ENCODE measurements around the gene SMAD3. TPM values are rescaled to one million over a fixed set of nuclear protein-coding genes. Genes with fewer than 3 reads are reported as not detected.

SMAD3 gene
- total RNA-seq, 1 experiment from 2014 or later = 89.2 TPM

DNA sequence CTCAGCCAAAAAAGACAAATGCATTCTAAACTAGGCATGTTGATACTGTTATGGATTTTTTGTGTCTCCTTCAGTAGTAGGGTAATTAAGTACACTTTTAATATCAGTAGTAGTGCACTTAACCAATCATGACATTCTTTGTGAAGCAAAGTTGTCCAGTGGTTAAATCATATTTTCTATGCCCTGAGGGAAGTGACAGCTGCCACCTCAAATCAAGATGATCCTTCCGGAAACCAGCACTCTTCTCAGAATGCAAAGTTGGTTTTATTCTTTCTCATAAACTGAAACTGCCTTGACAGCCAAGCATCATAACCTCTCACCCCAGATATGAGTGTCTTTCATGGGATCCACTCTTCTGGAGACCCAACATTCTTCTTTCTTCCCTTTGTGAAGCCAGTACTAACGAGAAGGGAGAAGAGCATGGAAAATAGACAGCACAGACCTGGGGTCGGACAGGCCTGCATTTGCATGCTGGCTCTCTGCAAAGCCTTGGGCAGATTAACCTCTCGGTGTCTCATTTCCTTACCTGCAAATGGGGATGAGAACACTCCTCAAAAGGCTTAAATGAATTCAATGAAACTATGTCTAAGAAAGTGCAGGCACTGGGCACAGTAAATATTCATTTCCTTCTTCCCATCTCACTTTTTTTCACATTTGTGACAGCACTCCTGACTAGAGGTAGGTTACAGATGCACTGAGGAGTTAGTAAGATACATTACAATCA is 175.9 kb downstream of the SMAD3 start:
- RAD21 ChIA-PET (ENCODE audit: low non-redundant PET in 1 of 2, low total read pairs in 2 of 2, uncharacterized antibody in 2 of 2, unreplicated experiment in 2 of 2) = interaction anchor here in 1 of 2 experiments (1.3 kb wide), 1 partner anchor 63 kb away, joined by 4 read pairs; no protein-coding TSS in a partner anchor
- Histone ChIP-seq H3K9me2 (ENCODE audit: insufficient read depth) (no peaks in the 10 kb centered on the region), H3K27ac (ENCODE audit: low read depth, low read length) (no peak overlapping the region), H3K79me2 (ENCODE audit: insufficient read depth, low read length) (peaks cover 92% of the 10 kb centered on the region), H4K20me1 (ENCODE audit: insufficient read depth) (peaks cover 10% of the 10 kb centered on the region; the same call in 1 of the 2 replicates), H3K4me3 (replicated peaks in 1 of 2; ENCODE audit: low read depth in 1 of 2, low read length in 2 of 2) (no peak overlapping the region), H3K4me1 (ENCODE audit: control insufficient read depth in 1 of 2, insufficient read depth in 2 of 2, low read length in 2 of 2) (peaks cover 3 to 10% of the 10 kb centered on the region in 2 experiments; a peak in 3 of 4 replicates), H3K9ac (ENCODE audit: low read length) (no peak overlapping the region), H3K27me3 (ENCODE audit: insufficient read depth, low read length) (no peaks in the 10 kb centered on the region), H2AFZ (ENCODE audit: low read depth, low read length, poor library complexity, severe bottlenecking) (no peak overlapping the region), H3K36me3 (ENCODE audit: control insufficient read depth in 1 of 2, insufficient read depth in 2 of 2, low read length in 2 of 2) (no peaks in the 10 kb centered on the region), H3K9me3 (ENCODE audit: control insufficient read depth in 1 of 2, insufficient read depth in 1 of 2, low read depth in 1 of 2, low read length in 2 of 2) (no peaks in the 10 kb centered on the region), H3K4me2 (ENCODE audit: low read length) (no peak overlapping the region)
- POLR2A ChIA-PET = no interaction called here
- no peak for DNase-seq (ENCODE audit: low read depth, low spot score)
- intact Hi-C loops (cut with micrococcal nuclease) = loop anchor here (10.0 kb wide), 1 partner anchor 594 kb away; no protein-coding TSS in a partner anchor
- no peak for TF ChIP-seq POLR2A (IDR thresholded peaks at IDR 0.05; ENCODE audit: borderline replicate concordance, extremely low read depth, insufficient read depth, insufficient read length)
- no peak for TF ChIP-seq JUND (IDR thresholded peaks at IDR 0.05)
- TF ChIP-seq SRF (IDR thresholded peaks at IDR 0.05; ENCODE audit: low read depth) = no peak
- TF ChIP-seq, protein P1, sequence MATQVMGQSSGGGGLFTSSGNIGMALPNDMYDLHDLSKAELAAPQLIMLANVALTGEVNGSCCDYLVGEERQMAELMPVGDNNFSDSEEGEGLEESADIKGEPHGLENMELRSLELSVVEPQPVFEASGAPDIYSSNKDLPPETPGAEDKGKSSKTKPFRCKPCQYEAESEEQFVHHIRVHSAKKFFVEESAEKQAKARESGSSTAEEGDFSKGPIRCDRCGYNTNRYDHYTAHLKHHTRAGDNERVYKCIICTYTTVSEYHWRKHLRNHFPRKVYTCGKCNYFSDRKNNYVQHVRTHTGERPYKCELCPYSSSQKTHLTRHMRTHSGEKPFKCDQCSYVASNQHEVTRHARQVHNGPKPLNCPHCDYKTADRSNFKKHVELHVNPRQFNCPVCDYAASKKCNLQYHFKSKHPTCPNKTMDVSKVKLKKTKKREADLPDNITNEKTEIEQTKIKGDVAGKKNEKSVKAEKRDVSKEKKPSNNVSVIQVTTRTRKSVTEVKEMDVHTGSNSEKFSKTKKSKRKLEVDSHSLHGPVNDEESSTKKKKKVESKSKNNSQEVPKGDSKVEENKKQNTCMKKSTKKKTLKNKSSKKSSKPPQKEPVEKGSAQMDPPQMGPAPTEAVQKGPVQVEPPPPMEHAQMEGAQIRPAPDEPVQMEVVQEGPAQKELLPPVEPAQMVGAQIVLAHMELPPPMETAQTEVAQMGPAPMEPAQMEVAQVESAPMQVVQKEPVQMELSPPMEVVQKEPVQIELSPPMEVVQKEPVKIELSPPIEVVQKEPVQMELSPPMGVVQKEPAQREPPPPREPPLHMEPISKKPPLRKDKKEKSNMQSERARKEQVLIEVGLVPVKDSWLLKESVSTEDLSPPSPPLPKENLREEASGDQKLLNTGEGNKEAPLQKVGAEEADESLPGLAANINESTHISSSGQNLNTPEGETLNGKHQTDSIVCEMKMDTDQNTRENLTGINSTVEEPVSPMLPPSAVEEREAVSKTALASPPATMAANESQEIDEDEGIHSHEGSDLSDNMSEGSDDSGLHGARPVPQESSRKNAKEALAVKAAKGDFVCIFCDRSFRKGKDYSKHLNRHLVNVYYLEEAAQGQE (IDR thresholded peaks at IDR 0.05; ENCODE audit: low read depth) = no peak
- no peak for TF ChIP-seq ZNF274 (IDR thresholded peaks at IDR 0.05; ENCODE audit: low read depth, low read length)
- no peak for TF ChIP-seq TCF7L2 (IDR thresholded peaks at IDR 0.05; ENCODE audit: borderline replicate concordance, extremely low read depth, insufficient read depth, insufficient read length)
- TF ChIP-seq EZH2 (IDR thresholded peaks at IDR 0.05) = no peak
- no peak for TF ChIP-seq CBX3 (IDR thresholded peaks at IDR 0.05; ENCODE audit: low read depth)
- no peak for TF ChIP-seq FOSL1 (IDR thresholded peaks at IDR 0.05; ENCODE audit: low read depth)
- no peak for TF ChIP-seq EZH2phosphoT487 (IDR thresholded peaks at IDR 0.05; ENCODE audit: borderline replicate concordance)
- TF ChIP-seq SIN3A (IDR thresholded peaks at IDR 0.05; ENCODE audit: low read depth) = no peak
- TF ChIP-seq, protein P2, sequence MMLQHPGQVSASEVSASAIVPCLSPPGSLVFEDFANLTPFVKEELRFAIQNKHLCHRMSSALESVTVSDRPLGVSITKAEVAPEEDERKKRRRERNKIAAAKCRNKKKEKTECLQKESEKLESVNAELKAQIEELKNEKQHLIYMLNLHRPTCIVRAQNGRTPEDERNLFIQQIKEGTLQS (IDR thresholded peaks at IDR 0.05) = no peak
- TF ChIP-seq, protein P3, sequence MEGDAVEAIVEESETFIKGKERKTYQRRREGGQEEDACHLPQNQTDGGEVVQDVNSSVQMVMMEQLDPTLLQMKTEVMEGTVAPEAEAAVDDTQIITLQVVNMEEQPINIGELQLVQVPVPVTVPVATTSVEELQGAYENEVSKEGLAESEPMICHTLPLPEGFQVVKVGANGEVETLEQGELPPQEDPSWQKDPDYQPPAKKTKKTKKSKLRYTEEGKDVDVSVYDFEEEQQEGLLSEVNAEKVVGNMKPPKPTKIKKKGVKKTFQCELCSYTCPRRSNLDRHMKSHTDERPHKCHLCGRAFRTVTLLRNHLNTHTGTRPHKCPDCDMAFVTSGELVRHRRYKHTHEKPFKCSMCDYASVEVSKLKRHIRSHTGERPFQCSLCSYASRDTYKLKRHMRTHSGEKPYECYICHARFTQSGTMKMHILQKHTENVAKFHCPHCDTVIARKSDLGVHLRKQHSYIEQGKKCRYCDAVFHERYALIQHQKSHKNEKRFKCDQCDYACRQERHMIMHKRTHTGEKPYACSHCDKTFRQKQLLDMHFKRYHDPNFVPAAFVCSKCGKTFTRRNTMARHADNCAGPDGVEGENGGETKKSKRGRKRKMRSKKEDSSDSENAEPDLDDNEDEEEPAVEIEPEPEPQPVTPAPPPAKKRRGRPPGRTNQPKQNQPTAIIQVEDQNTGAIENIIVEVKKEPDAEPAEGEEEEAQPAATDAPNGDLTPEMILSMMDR (IDR thresholded peaks at IDR 0.05 in 2 of 3, conservative IDR thresholded peaks at IDR 0.05 in 1 of 3; ENCODE audit: borderline replicate concordance in 1 of 3, insufficient read depth in 1 of 3, low read depth in 2 of 3, low read length in 2 of 3) = no peak
- TF ChIP-seq, protein P4, sequence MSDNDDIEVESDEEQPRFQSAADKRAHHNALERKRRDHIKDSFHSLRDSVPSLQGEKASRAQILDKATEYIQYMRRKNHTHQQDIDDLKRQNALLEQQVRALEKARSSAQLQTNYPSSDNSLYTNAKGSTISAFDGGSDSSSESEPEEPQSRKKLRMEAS (IDR thresholded peaks at IDR 0.05) = no peak
- TF ChIP-seq ZFX (IDR thresholded peaks at IDR 0.05) = no peak
- CTCF ChIA-PET = interaction anchor here (2.0 kb wide), 1 partner anchor 63 kb away, joined by 6 read pairs; no protein-coding TSS in a partner anchor
- no peak for ATAC-seq
- no TSS peak for BruUV-seq (replicated peaks)
